Fibroblast of lung (primary cell): ENCODE measurements around the gene GFOD2. TPM values are rescaled to one million over a fixed set of nuclear protein-coding genes. Genes with fewer than 3 reads are reported as not detected.
A peak's percentile ranks its signal among the peaks of the same experiment; 100 is the strongest.

Experiments used
- DNase-seq, 2 donors: peaks; one replicate each; pipeline versions ENCODE4 v3.0.0 to v3.0.0-alpha.2; 2010; ENCODE audit warnings: low read depth in 2 of 2
- H2AFZ ChIP-seq: 2 replicates; pipeline ENCODE4 v1.5.1; 2012; ENCODE audit warnings: low read length, control low read depth, inconsistent platforms
- H3K27ac ChIP-seq: 2 replicates; pipeline ENCODE4 v1.5.1; 2011; ENCODE audit warnings: low read length, control low read depth; ENCODE audit not compliant: insufficient read depth
- H3K27me3 ChIP-seq: 2 replicates; pipeline ENCODE4 v1.5.1; 2011; ENCODE audit warnings: mild to moderate bottlenecking, low read length; ENCODE audit not compliant: control insufficient read depth, insufficient read depth
- H3K36me3 ChIP-seq: 2 replicates; pipeline ENCODE4 v1.5.1; 2011; ENCODE audit warnings: low read length; ENCODE audit not compliant: control insufficient read depth, insufficient read depth
- H3K4me1 ChIP-seq: 2 replicates; pipeline ENCODE4 v1.5.1; 2011; ENCODE audit warnings: low read length; ENCODE audit not compliant: control insufficient read depth, insufficient read depth; ENCODE audit errors: extremely low read depth
- H3K4me2 ChIP-seq: 2 replicates; pipeline ENCODE4 v1.5.1; 2011; ENCODE audit warnings: low read length, control low read depth; ENCODE audit not compliant: insufficient read depth; ENCODE audit errors: extremely low read depth
- H3K4me3 ChIP-seq, 4 experiments: fragments of 200-600 bp in 1 of 4; sonication (generic) in 1 of 4; replicated peaks in 1 of 4; 2 replicates each; pipeline ENCODE4 v1.5.1; 2011 to 2016; ENCODE audit warnings: low read length in 4 of 4, low read depth in 3 of 4, mild to moderate bottlenecking in 3 of 4, control low read depth in 2 of 4, inconsistent platforms in 1 of 4, mixed read lengths in 1 of 4; ENCODE audit not compliant: insufficient read depth in 1 of 4; ENCODE audit errors: control extremely low read depth in 1 of 4
- H3K79me2 ChIP-seq: 2 replicates; pipeline ENCODE4 v1.5.1; 2012; ENCODE audit warnings: mild to moderate bottlenecking, low read length, inconsistent platforms; ENCODE audit not compliant: control insufficient read depth, insufficient read depth
- H3K9ac ChIP-seq: 2 replicates; pipeline ENCODE4 v1.5.1; 2011; ENCODE audit warnings: mild to moderate bottlenecking, low read length, control low read depth; ENCODE audit not compliant: insufficient read depth
- H3K9me3 ChIP-seq: 2 replicates; pipeline ENCODE4 v1.5.1; 2012; ENCODE audit warnings: low read depth, low read length; ENCODE audit not compliant: control insufficient read depth, insufficient read depth
- H4K20me1 ChIP-seq: 2 replicates; pipeline ENCODE4 v1.5.1; 2011; ENCODE audit warnings: low read length; ENCODE audit not compliant: control insufficient read depth, insufficient read depth; ENCODE audit errors: extremely low read depth
- EZH2 ChIP-seq: IDR thresholded peaks from 2 replicates; pipeline ENCODE4 v1.5.1; 2012; ENCODE audit warnings: low read length, control low read depth, mild to moderate bottlenecking; ENCODE audit errors: missing control alignments
- polyA plus RNA-seq, 2 donors: library from polyadenylated mRNA; depleted of rRNA in 1 of 2; stranded (reverse) in 1 of 2; unstranded in 1 of 2; fragments of >200 nt; gene quantifications; 2 replicates each; pipeline ENCODE4 v1.2.1, GENCODE V29; 2011 to 2012; ENCODE audit warnings: missing spikeins in 1 of 2
- total RNA-seq: library from RNA; depleted of rRNA; stranded (reverse); fragments of >200 nt; gene quantifications from 2 replicates; pipeline ENCODE4 v1.2.1, GENCODE V29; 2014
- TF ChIP-seq, protein P1 (sequence below), 2 donors: IDR thresholded peaks in 1 of 2; conservative IDR thresholded peaks in 1 of 2; 1 replicate in 1 of 2; 2 replicates in 1 of 2; pipeline ENCODE4 v1.5.1; 2011 to 2012; ENCODE audit warnings: low read length in 2 of 2, control low read depth in 1 of 2, inconsistent platforms in 1 of 2, low read depth in 1 of 2, mild to moderate bottlenecking in 1 of 2

GFOD2 gene
- total and polyA plus RNA-seq, 2 donors (not counting 1 experiment from before 2014, with no cell fraction given) = 9.2 to 15.2 TPM

DNA sequence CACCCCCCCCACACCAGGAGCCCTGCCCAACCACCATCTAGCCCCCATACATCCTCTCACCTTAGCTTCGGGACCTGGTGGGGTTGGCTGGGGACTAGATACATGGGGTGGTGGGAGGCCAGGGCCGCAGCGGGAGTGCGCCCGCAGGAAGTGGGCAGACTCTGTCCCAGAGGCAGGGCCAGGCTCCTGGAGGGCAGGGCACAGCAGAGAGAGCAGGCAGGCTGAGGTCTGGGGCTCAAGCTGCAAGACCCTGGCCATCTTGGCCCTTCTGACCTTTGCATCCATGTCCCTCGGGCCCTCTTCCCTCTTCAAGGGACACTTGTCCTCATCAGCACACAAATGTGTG, 55.3 kb downstream of the GFOD2 start:
- Histone ChIP-seq H3K9me3 (no peaks in the 10 kb centered on the region), H3K36me3 (peaks cover 2% of the 10 kb centered on the region), H3K4me2 (no peak overlapping the region), H2AFZ (no peak overlapping the region), H3K79me2 (no peaks in the 10 kb centered on the region), H3K4me3 (no peak overlapping the region), H4K20me1 (no peaks in the 10 kb centered on the region), H3K27ac (no peak overlapping the region), H3K9ac (no peak overlapping the region), H3K27me3 (no peaks in the 10 kb centered on the region), H3K4me1 (peaks cover 20% of the 10 kb centered on the region)
- DNase-seq = no peak
- TF ChIP-seq EZH2 = no peak
- TF ChIP-seq, protein P1, sequence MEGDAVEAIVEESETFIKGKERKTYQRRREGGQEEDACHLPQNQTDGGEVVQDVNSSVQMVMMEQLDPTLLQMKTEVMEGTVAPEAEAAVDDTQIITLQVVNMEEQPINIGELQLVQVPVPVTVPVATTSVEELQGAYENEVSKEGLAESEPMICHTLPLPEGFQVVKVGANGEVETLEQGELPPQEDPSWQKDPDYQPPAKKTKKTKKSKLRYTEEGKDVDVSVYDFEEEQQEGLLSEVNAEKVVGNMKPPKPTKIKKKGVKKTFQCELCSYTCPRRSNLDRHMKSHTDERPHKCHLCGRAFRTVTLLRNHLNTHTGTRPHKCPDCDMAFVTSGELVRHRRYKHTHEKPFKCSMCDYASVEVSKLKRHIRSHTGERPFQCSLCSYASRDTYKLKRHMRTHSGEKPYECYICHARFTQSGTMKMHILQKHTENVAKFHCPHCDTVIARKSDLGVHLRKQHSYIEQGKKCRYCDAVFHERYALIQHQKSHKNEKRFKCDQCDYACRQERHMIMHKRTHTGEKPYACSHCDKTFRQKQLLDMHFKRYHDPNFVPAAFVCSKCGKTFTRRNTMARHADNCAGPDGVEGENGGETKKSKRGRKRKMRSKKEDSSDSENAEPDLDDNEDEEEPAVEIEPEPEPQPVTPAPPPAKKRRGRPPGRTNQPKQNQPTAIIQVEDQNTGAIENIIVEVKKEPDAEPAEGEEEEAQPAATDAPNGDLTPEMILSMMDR (conservative IDR thresholded peaks at IDR 0.05 in 1 of 2, IDR thresholded peaks at IDR 0.05 in 1 of 2; ENCODE audit: low read depth in 1 of 2, low read length in 2 of 2) = no peak

GRCh38 chr16:67663151-67663876, 55.8 kb downstream of the GFOD2 start:
- no peak overlapping the region for H3K4me2 ChIP-seq
- H3K9ac ChIP-seq = no peak overlapping the region
- H3K4me3 ChIP-seq = no peak overlapping the region
- H2AFZ ChIP-seq = no peak overlapping the region
- no peak for TF ChIP-seq EZH2
- TF ChIP-seq, protein P1 (conservative IDR thresholded peaks at IDR 0.05 in 1 of 2, IDR thresholded peaks at IDR 0.05 in 1 of 2; ENCODE audit: low read depth in 1 of 2, low read length in 2 of 2) = peak in 1 of 2 donors; percentile 34
- H3K27ac ChIP-seq = no peak overlapping the region
- no peaks in the 10 kb centered on the region for H4K20me1 ChIP-seq
- DNase-seq = no peak
- H3K79me2 ChIP-seq = no peaks in the 10 kb centered on the region
- no peaks in the 10 kb centered on the region for H3K9me3 ChIP-seq
- H3K27me3 ChIP-seq = no peaks in the 10 kb centered on the region
- H3K36me3 ChIP-seq = peaks cover 3% of the 10 kb centered on the region
- peaks cover 20% of the 10 kb centered on the region for H3K4me1 ChIP-seq

- DNase-seq = no peak
- Histone ChIP-seq H3K4me3 (no peak overlapping the region), H3K79me2 (no peaks in the 10 kb centered on the region), H2AFZ (no peak overlapping the region), H3K27ac (no peak overlapping the region), H3K36me3 (peaks cover 6% of the 10 kb centered on the region), H3K9me3 (no peaks in the 10 kb centered on the region), H4K20me1 (no peaks in the 10 kb centered on the region), H3K4me1 (peaks cover 18% of the 10 kb centered on the region), H3K4me2 (no peak overlapping the region), H3K9ac (no peak overlapping the region), H3K27me3 (no peaks in the 10 kb centered on the region)
- TF ChIP-seq, protein P1 (conservative IDR thresholded peaks at IDR 0.05 in 1 of 2, IDR thresholded peaks at IDR 0.05 in 1 of 2; ENCODE audit: low read depth in 1 of 2, low read length in 2 of 2) = no peak
- no peak for TF ChIP-seq EZH2
Observed at GRCh38 chr16:67662653-67663010, 56.5 kb downstream of the GFOD2 start.
